HCT116 (cell line): Measurements from ENCODE around the gene DFFA. TPM values are rescaled to one million over a fixed set of nuclear protein-coding genes. Genes with fewer than 3 reads are reported as not detected.

Experiments
- ATAC-seq: fragments of 200-7000 bp; cut with Tn5 transposase; 2 replicates; pipeline ENCODE4 v1.9.1; 2020; ENCODE audit warnings: mild to moderate bottlenecking, moderate library complexity
- BruUV-seq: library from RNA; stranded (reverse); fragments of 400-500 nt; replicated peaks from 2 replicates; lab custom pipeline; 2021; lab: Mats Ljungman, UMichigan
- CTCF ChIA-PET: fragments of 300-600 bp; sonication (Branson Sonifier 250); formaldehyde crosslinking; loops from one replicate; lab custom pipeline; 2021; ENCODE audit warnings: antibody characterized with exemption; lab: Charles Lee
- POLR2A ChIA-PET: fragments of 300-600, 350-600 bp; sonication (Branson Sonifier 250); formaldehyde crosslinking; loops from one replicate; lab custom pipeline; 2021; ENCODE audit warnings: antibody characterized with exemption; lab: Charles Lee
- RAD21 ChIA-PET, 2 experiments: fragments of 300-600 bp; sonication (Branson Sonifier 250); formaldehyde crosslinking; loops; one replicate each; lab custom pipeline; 2023; ENCODE audit warnings: low total read pairs in 2 of 2; ENCODE audit not compliant: uncharacterized antibody in 2 of 2, unreplicated experiment in 2 of 2, low non-redundant PET in 1 of 2; lab: Charles Lee
- DNase-seq: peaks from one replicate; pipeline ENCODE4 v3.0.0-alpha.2; 2010; ENCODE audit warnings: low read depth, low spot score
- H2AFZ ChIP-seq: fragments of 200-600 bp; shearing (Covaris generic), sonication (generic); 2 replicates; pipeline ENCODE4 v1.6.1; 2017; ENCODE audit warnings: low read depth, mixed run types, mixed read lengths, antibody characterized with exemption, low read length; ENCODE audit not compliant: poor library complexity, severe bottlenecking
- H3K27ac ChIP-seq: 2 replicates; pipeline ENCODE4 v1.5.1; 2012; ENCODE audit warnings: low read depth, low read length
- H3K27me3 ChIP-seq: fragments of 200-600 bp; sonication (generic); 2 replicates; pipeline ENCODE4 v1.6.1; 2016; ENCODE audit warnings: mixed run types, low read length, mixed read lengths; ENCODE audit not compliant: insufficient read depth
- H3K36me3 ChIP-seq, 2 experiments: fragments of 200-500 bp in 1 of 2; fragments of 200-600 bp in 1 of 2; sonication (Bioruptor generic) in 1 of 2; sonication (generic) in 1 of 2; 2 replicates each; pipeline versions ENCODE4 v1.5.1 to v1.6.1; 2014 to 2016; ENCODE audit warnings: low read length in 2 of 2, inconsistent platforms in 1 of 2, mixed read lengths in 1 of 2, mixed run types in 1 of 2; ENCODE audit not compliant: insufficient read depth in 2 of 2, control insufficient read depth in 1 of 2
- H3K4me1 ChIP-seq, 2 experiments: fragments of 200-600 bp in 1 of 2; sonication (generic) in 1 of 2; 2 replicates each; pipeline versions ENCODE4 v1.5.1 to v1.6.1; 2012 to 2017; ENCODE audit warnings: low read length in 2 of 2, inconsistent platforms in 1 of 2, mild to moderate bottlenecking in 1 of 2, mixed read lengths in 1 of 2, mixed run types in 1 of 2, moderate library complexity in 1 of 2; ENCODE audit not compliant: insufficient read depth in 2 of 2, control insufficient read depth in 1 of 2
- H3K4me2 ChIP-seq: fragments of 200-600 bp; sonication (generic); 2 replicates; pipeline ENCODE4 v1.6.1; 2017; ENCODE audit warnings: mixed run types, low read length, mixed read lengths
- H3K4me3 ChIP-seq, 2 experiments: fragments of 200-600 bp in 1 of 2; sonication (generic) in 1 of 2; replicated peaks in 1 of 2; 2 replicates each; pipeline ENCODE4 v1.5.1; 2011 to 2016; ENCODE audit warnings: low read length in 2 of 2, control low read depth in 1 of 2, low read depth in 1 of 2, mild to moderate bottlenecking in 1 of 2, mixed read lengths in 1 of 2, mixed run types in 1 of 2
- H3K79me2 ChIP-seq: fragments of 200-600 bp; sonication (generic); 2 replicates; pipeline ENCODE4 v1.6.1; 2017; ENCODE audit warnings: mild to moderate bottlenecking, mixed run types, low read length, moderate library complexity, mixed read lengths; ENCODE audit not compliant: insufficient read depth
- H3K9ac ChIP-seq: fragments of 200-600 bp; sonication (generic); 2 replicates; pipeline ENCODE4 v1.6.1; 2016; ENCODE audit warnings: low read length, mixed read lengths
- H3K9me2 ChIP-seq: fragments of 200-600 bp; sonication (generic), shearing (Covaris generic); 2 replicates; pipeline ENCODE4 v1.6.1; 2017; ENCODE audit warnings: mixed run types, mild to moderate bottlenecking, moderate library complexity; ENCODE audit not compliant: insufficient read depth
- H3K9me3 ChIP-seq, 2 experiments: fragments of 200-500 bp in 1 of 2; fragments of 200-600 bp in 1 of 2; sonication (Bioruptor generic) in 1 of 2; sonication (generic) in 1 of 2; 2 replicates each; pipeline ENCODE4 v1.6.1; 2014 to 2017; ENCODE audit warnings: low read length in 2 of 2, mixed read lengths in 2 of 2, inconsistent platforms in 1 of 2, low read depth in 1 of 2, mild to moderate bottlenecking in 1 of 2, mixed run types in 1 of 2, moderate library complexity in 1 of 2; ENCODE audit not compliant: control insufficient read depth in 1 of 2, insufficient read depth in 1 of 2
- H4K20me1 ChIP-seq: fragments of 200-600 bp; sonication (generic), shearing (Covaris generic); 2 replicates; pipeline ENCODE4 v1.6.1; 2017; ENCODE audit warnings: mixed run types, mild to moderate bottlenecking, moderate library complexity; ENCODE audit not compliant: insufficient read depth
- ATF3 ChIP-seq: IDR thresholded peaks from 2 replicates; pipeline ENCODE4 v1.6.1; 2012
- CEBPB ChIP-seq: IDR thresholded peaks from 2 replicates; pipeline ENCODE4 v1.6.1; 2012; ENCODE audit warnings: low read depth
- ELF1 ChIP-seq: IDR thresholded peaks from 2 replicates; pipeline ENCODE4 v1.6.1; 2012; ENCODE audit warnings: low read depth, borderline replicate concordance
- EZH2 ChIP-seq: fragments of 200-600 bp; sonication (generic); IDR thresholded peaks from 2 replicates; pipeline ENCODE4 v1.6.1; 2017; ENCODE audit warnings: antibody characterized with exemption, mixed run types
- FOSL1 ChIP-seq: IDR thresholded peaks from 2 replicates; pipeline ENCODE4 v1.6.1; 2012; ENCODE audit warnings: low read depth
- JUND ChIP-seq: IDR thresholded peaks from 2 replicates; pipeline ENCODE4 v1.6.1; 2012
- POLR2A ChIP-seq: IDR thresholded peaks from 2 replicates; pipeline ENCODE4 v1.7.0; 2011; ENCODE audit warnings: borderline replicate concordance; ENCODE audit not compliant: insufficient read depth, insufficient read length; ENCODE audit errors: extremely low read depth
- POLR2AphosphoS5 ChIP-seq: IDR thresholded peaks from 2 replicates; pipeline ENCODE4 v1.6.1; 2011; ENCODE audit warnings: mild to moderate bottlenecking, low read depth, low read length, moderate library complexity
- REST ChIP-seq: IDR thresholded peaks from 2 replicates; pipeline ENCODE4 v1.6.1; 2012; ENCODE audit warnings: low read depth
- SIN3A ChIP-seq: IDR thresholded peaks from 2 replicates; pipeline ENCODE4 v1.6.1; 2012; ENCODE audit warnings: low read depth
- SRF ChIP-seq: IDR thresholded peaks from 2 replicates; pipeline ENCODE4 v1.6.1; 2012; ENCODE audit warnings: low read depth
- TCF7L2 ChIP-seq: IDR thresholded peaks from 2 replicates; pipeline ENCODE4 v1.7.0; 2011; ENCODE audit warnings: borderline replicate concordance, inconsistent platforms; ENCODE audit not compliant: insufficient read depth, insufficient read length; ENCODE audit errors: extremely low read depth
- YY1 ChIP-seq: IDR thresholded peaks from 2 replicates; pipeline ENCODE4 v1.6.1; 2011; ENCODE audit warnings: low read length, low read depth, moderate library complexity, mild to moderate bottlenecking; ENCODE audit not compliant: insufficient replicate concordance; ENCODE audit errors: extremely low read depth
- ZBTB33 ChIP-seq: IDR thresholded peaks from 2 replicates; pipeline ENCODE4 v1.6.1; 2011; ENCODE audit warnings: mild to moderate bottlenecking, low read length, moderate library complexity; ENCODE audit not compliant: insufficient replicate concordance; ENCODE audit errors: extremely low read depth
- ZFX ChIP-seq: fragments of 450-650 bp; IDR thresholded peaks from 2 replicates; pipeline ENCODE4 v1.6.1; 2017
- intact Hi-C: fragments of 100-400 bp; cut with micrococcal nuclease; formaldehyde crosslinking; loops from 2 replicates; pipeline ENCODE4 v1.10.0; 2022
- total RNA-seq: library from RNA; stranded (reverse); gene quantifications from one replicate; pipeline ENCODE4 v1.2.1, GENCODE V29; 2021; ENCODE audit not compliant: unreplicated experiment
- TF ChIP-seq, protein P1 (sequence below): IDR thresholded peaks from 2 replicates; pipeline ENCODE4 v1.6.1; 2012

DFFA gene
- total RNA-seq, 1 experiment from 2014 or later: 67.7 TPM

DNA sequence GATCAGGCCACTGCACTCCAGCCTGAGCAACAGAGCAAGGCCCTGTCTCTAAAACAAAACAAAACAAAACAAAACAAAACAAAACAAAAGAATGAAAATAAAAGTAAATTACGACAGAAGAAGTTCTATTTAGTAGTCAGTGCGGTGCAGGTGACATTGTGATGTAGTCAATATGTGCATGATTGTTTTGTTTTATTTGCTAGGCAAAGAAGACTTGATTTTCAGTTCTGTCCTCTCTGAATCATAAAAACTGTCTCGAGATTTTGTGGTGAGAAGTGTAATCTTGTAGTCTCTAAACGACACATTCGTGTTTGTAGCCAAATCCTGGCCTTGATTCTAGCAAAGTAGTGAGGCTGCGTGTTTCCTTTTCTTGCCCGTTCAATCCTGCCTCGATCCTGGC lies 25.9 kb upstream of the DFFA start:
- no TSS peak for BruUV-seq
- no peak overlapping the region for H3K27ac ChIP-seq
- peaks cover 0 to 7% of the 10 kb centered on the region in 2 experiments; a peak in 1 of 4 replicates for H3K36me3 ChIP-seq
- ChIA-PET POLR2A (no interaction called here), RAD21 (no interaction called here)
- H3K27me3 ChIP-seq: no peaks in the 10 kb centered on the region
- H2AFZ ChIP-seq: no peak overlapping the region
- no peaks in the 10 kb centered on the region for H3K9me3 ChIP-seq
- H3K4me3 ChIP-seq: no peak overlapping the region
- peaks cover 5% of the 10 kb centered on the region; the same call in 1 of the 2 replicates for H4K20me1 ChIP-seq
- no peak for TF ChIP-seq REST
- no peak for TF ChIP-seq FOSL1
- no peak for TF ChIP-seq SRF
- TF ChIP-seq, protein P1, sequence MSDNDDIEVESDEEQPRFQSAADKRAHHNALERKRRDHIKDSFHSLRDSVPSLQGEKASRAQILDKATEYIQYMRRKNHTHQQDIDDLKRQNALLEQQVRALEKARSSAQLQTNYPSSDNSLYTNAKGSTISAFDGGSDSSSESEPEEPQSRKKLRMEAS: no peak
- TF ChIP-seq POLR2A: no peak
- TF ChIP-seq JUND: no peak
- TF ChIP-seq ZFX: no peak
- TF ChIP-seq ELF1: no peak
- no peak for TF ChIP-seq ZBTB33
- no peak for TF ChIP-seq CEBPB
- TF ChIP-seq TCF7L2: no peak
- no peak for TF ChIP-seq ATF3
- TF ChIP-seq YY1: no peak
- TF ChIP-seq SIN3A: no peak
- TF ChIP-seq EZH2: no peak
- no peak for TF ChIP-seq POLR2AphosphoS5
- TF ChIP-seq, all 23 proteins: peak for 0
- DNase-seq: no peak
- H3K79me2 ChIP-seq: peaks cover 88% of the 10 kb centered on the region
- no peak overlapping the region for H3K4me2 ChIP-seq
- no peak overlapping the region for H3K9ac ChIP-seq
- peaks cover 0 to 8% of the 10 kb centered on the region in 2 experiments; a peak in 3 of 4 replicates for H3K4me1 ChIP-seq
- intact Hi-C loops: no loop called here
- ATAC-seq: no peak
- CTCF ChIA-PET: interaction anchor here (2.0 kb wide), 1 partner anchor 9 kb away, joined by 7 read pairs; no protein-coding TSS in a partner anchor
- no peaks in the 10 kb centered on the region for H3K9me2 ChIP-seq
